NB4 (cell line): ENCODE data around the gene GPR39.

Experiments
- DNase-seq: peaks from one replicate; pipeline ENCODE4 v3.0.0; 2010; ENCODE audit warnings: low read depth
- H3K4me3 ChIP-seq: one replicate; pipeline ENCODE4 v1.5.1; 2011; ENCODE audit warnings: mild to moderate bottlenecking, low read depth, low read length, moderate library complexity
- MYC ChIP-seq: IDR thresholded peaks from 2 replicates; pipeline ENCODE4 v1.6.1; 2011; ENCODE audit warnings: low read depth, low read length
- POLR2A ChIP-seq: IDR thresholded peaks from 2 replicates; pipeline ENCODE4 v1.6.1; 2011; ENCODE audit warnings: mild to moderate bottlenecking; ENCODE audit not compliant: insufficient read length; ENCODE audit errors: extremely low read depth
- TF ChIP-seq, protein P1 (sequence below): IDR thresholded peaks from 2 replicates; pipeline ENCODE4 v1.6.1; 2011; ENCODE audit warnings: low read depth, low read length
- TF ChIP-seq, protein P2 (sequence below): IDR thresholded peaks from one replicate; pipeline ENCODE4 v1.5.1; 2012; ENCODE audit warnings: low read depth, low read length

The GPR39 gene

DNA sequence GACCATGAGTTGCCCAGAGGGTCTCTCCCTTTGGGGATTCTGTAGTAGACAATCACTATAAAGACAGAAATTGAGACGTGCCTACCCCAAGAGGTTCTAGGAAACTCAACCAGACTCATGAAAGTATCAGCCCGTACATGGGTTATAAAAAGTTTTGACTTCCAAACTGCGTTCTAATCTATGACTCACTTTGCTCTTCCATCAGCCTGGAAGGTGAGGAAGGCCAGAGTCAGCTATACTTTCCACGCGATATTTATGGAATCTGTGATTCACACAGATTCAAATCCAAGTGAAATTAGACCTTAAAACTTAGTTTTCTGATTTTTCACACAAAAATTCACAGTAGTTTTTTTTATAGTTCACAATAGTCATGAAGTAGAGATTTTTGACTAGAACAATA is 261.1 kb downstream of the GPR39 start:
- TF ChIP-seq, protein P1, sequence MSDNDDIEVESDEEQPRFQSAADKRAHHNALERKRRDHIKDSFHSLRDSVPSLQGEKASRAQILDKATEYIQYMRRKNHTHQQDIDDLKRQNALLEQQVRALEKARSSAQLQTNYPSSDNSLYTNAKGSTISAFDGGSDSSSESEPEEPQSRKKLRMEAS, result no peak
- TF ChIP-seq POLR2A, result no peak
- TF ChIP-seq, protein P2, sequence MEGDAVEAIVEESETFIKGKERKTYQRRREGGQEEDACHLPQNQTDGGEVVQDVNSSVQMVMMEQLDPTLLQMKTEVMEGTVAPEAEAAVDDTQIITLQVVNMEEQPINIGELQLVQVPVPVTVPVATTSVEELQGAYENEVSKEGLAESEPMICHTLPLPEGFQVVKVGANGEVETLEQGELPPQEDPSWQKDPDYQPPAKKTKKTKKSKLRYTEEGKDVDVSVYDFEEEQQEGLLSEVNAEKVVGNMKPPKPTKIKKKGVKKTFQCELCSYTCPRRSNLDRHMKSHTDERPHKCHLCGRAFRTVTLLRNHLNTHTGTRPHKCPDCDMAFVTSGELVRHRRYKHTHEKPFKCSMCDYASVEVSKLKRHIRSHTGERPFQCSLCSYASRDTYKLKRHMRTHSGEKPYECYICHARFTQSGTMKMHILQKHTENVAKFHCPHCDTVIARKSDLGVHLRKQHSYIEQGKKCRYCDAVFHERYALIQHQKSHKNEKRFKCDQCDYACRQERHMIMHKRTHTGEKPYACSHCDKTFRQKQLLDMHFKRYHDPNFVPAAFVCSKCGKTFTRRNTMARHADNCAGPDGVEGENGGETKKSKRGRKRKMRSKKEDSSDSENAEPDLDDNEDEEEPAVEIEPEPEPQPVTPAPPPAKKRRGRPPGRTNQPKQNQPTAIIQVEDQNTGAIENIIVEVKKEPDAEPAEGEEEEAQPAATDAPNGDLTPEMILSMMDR, result no peak
- no peak for TF ChIP-seq MYC
- no peak overlapping the region for H3K4me3 ChIP-seq
- DNase-seq, result no peak

DNA sequence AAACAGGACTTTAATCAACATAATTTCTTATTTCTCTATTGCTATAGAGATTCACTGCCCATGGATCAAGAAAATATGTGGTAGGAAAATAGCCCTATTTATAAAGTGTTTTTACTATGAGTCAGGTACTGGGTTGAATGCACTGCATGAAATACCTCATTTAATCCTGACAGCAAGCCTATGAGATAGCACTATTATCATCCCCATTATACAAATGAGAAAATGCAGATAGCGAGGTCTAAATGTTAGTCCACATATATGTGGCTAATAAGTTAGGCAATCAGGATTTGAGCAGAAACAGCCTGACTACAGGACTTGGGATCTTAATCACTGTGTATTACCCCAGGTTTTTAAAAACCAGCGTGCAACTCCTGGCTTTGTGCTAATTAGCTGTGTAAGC is 261.9 kb downstream of the GPR39 start:
- DNase-seq, result no peak

DNA sequence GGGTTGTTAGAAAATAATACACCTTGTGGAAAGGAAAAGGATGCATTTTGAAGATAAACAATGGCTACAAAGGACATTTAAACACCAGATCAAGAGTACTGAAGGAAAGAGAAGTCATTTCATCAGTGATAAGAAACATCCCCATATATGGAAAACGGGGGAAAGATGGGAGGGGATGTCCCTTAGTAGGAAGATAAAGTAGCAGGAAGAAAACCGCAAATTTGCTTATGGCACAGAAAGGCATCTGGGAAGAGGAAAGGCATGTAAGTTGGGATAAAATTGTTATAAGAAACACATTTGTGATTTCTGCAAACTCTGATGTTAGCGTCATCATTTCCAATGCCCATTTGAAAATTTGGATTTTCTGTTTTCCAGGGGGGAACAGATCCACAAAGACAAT is 263.9 kb downstream of the GPR39 start:
- no peak overlapping the region for H3K4me3 ChIP-seq
- TF ChIP-seq, protein P1, result no peak
- TF ChIP-seq MYC, result no peak
- no peak for TF ChIP-seq POLR2A
- TF ChIP-seq, protein P2, result no peak
- no peak for DNase-seq

More for the DNA sequence above, 261.9 kb downstream of the GPR39 start:
- no peak overlapping the region for H3K4me3 ChIP-seq
- TF ChIP-seq MYC (no peak), POLR2A (no peak)
- TF ChIP-seq, protein P2, result no peak
- TF ChIP-seq, protein P1, result no peak

DNA sequence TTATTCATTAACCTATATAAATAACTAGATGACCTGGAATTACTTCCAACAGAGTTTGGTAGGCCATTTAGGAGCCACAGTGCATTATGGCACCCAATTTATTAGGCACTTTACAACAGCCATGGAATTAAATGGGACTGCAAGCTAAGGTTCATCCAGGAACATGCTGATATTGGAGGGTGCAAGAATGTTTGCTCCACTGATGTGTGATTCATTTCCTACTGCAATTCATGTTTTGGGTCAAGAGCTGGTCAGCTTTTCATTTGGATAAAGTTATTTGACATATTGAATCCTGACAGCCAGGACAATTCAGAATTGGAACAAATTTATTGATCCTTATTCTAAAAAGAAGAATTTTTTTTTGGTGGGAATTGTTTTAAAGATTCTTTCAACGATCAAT is 265.2 kb downstream of the GPR39 start:
- H3K4me3 ChIP-seq, result no peak overlapping the region
- no peak for TF ChIP-seq POLR2A
- no peak for TF ChIP-seq MYC
- TF ChIP-seq, protein P1, result no peak
- TF ChIP-seq, protein P2, result no peak
- DNase-seq, result no peak

DNA sequence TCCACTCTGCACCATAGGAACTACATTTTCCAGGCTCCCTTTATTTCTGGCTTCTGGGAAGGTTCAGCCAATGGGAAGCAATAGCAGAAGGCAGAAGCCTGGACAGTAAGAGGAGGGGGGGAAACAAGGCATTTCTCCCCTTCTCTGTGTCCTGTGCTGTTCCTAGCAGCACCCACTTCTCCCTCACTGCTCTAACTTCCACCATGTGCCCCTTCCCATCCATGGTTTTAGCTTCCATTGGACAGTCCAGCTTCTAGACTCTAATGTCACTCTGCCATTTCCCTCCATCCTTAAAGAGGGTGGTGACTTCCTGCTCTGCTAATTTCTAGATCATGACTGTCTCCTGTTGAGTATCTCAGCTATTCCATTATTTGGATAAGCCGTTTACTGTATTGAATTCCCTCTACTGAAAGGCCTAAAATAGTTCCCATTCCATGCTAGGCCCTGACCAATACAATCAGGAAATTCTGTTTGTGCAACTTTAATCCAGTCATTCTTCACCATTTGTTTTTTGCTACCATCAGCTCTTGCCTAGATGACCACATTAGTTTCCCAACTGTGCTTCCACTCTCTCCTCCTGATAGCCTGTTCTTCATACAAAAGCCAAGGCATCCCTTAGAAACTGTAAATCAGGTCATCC is 274.2 kb downstream of the GPR39 start:
- no peak for DNase-seq
- H3K4me3 ChIP-seq, result no peak overlapping the region
- TF ChIP-seq MYC, result no peak
- TF ChIP-seq POLR2A, result no peak
- TF ChIP-seq, protein P2, result no peak
- TF ChIP-seq, protein P1, result no peak

DNA sequence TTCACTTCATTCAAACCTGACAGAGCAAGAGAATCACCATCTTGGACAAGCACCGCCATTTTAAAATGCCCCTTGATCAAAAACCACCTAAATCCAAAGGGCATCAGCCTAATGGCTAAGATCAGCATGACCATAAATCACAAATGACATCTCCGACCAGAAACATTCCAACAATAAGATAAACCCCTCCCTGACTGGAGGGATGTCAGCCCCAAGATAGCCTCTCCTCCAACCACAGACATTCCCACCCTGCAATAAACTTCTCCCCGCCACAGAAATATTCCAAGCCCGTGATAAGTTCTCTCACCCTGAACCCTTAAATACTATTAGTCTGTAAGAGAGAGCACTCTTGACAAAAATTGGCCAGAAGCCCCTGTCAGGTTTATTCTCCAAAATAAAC is 275.0 kb downstream of the GPR39 start:
- TF ChIP-seq, protein P1, result no peak
- TF ChIP-seq, protein P2, result no peak
- TF ChIP-seq MYC (no peak), POLR2A (no peak)
- H3K4me3 ChIP-seq, result no peak overlapping the region
- no peak for DNase-seq
